H1 (cell line): ENCODE data around the gene DPP4. TPM values are rescaled to one million over a fixed set of nuclear protein-coding genes. Genes with fewer than 3 reads are reported as not detected.

Experiments used
- ASH2L ChIP-seq: fragments of 200-600, 300-600 bp; sonication (generic); IDR thresholded peaks from one replicate; pipeline ENCODE4 v1.7.1; 2017; ENCODE audit warnings: low read length
- GABPA ChIP-seq: IDR thresholded peaks from 2 replicates; pipeline ENCODE4 v1.6.1; 2011; ENCODE audit warnings: mild to moderate bottlenecking, low read length, moderate library complexity, borderline replicate concordance; ENCODE audit not compliant: insufficient read depth
- JUN ChIP-seq: IDR thresholded peaks from 2 replicates; pipeline ENCODE4 v1.6.1; 2011; ENCODE audit warnings: low read depth, mild to moderate bottlenecking, improper control_type of control experiment, low read length
- KDM4A ChIP-seq: IDR thresholded peaks from one replicate; pipeline ENCODE4 v1.7.1; 2012; ENCODE audit warnings: low read depth, mild to moderate bottlenecking, moderate library complexity, low read length, inconsistent platforms; ENCODE audit not compliant: severe bottlenecking
- NANOG ChIP-seq: IDR thresholded peaks from 2 replicates; pipeline ENCODE4 v1.6.1; 2011; ENCODE audit warnings: low read length, low read depth, mild to moderate bottlenecking, inconsistent platforms; ENCODE audit not compliant: insufficient read depth, poor library complexity, severe bottlenecking
- SUZ12 ChIP-seq: fragments of 200-600 bp; sonication (generic); IDR thresholded peaks from 2 replicates; pipeline ENCODE4 v1.6.1; 2012; ENCODE audit warnings: mild to moderate bottlenecking, inconsistent platforms, low read length, moderate library complexity, mixed read lengths
- polyA plus RNA-seq, 7 experiments: library from polyadenylated mRNA; depleted of rRNA in 3 of 7; stranded (reverse) in 5 of 7; unstranded in 2 of 7; fragments of >200 nt in 5 of 7; fragments of 200-250 nt in 2 of 7; gene quantifications; 1 replicate in 5 of 7; 2 replicates in 1 of 7; 4 replicates in 1 of 7; pipeline versions ENCODE4 v1.2.1 to v1.2.3, GENCODE V29; 2011 to 2013; ENCODE audit warnings: missing spikeins in 2 of 7, mixed read lengths in 2 of 7
- total RNA-seq: library from RNA; stranded (reverse); fragmentation: NEBNext Ultra II Directional; extraction: Animal tissue kit (Norgen Biotek cat#: 25700); gene quantifications from 2 replicates; pipeline ENCODE4 v1.2.1, GENCODE V29; 2021

The DPP4 gene
- total and polyA plus RNA-seq, 2 of the 8 experiments (the other 6 are each of a cell fraction or from before 2014, with no cell fraction given) = 1.3 to 3.1 TPM

DNA sequence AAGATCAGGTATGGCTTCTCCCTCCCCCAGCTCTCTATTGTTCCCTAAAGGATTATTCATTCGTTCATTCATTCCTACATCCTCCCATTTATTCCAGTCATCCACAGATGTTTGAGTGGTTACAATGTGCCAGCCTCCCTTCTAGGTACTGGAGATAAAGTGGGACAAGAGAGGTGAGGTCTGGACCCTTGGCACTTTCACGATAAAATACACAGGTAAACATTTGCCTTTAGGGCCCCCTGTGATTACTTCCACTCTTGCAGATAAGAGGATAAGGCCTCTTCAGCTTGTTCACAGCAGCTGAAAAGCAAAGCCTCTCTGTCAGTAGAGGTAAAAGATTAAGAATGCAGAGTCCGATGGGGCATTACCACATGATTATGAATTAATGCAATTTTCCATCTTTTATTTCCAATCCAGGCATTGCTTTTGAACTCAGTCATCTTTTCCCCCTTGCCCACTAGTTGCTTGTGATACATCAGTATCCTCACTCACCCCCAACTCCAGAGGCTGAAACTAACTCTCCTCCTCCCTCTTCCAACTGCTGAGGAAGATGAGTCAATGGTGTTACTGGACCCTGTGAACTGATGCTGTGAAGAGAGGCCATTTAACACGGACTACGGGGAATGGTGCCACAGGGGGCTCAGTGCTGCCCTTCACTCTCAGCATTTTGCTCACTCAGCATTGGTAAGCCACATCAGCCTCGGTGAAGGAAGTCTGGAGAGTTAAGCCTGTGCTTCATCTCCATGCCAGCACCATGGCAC, 1.1 kb upstream of the DPP4 start (continued):
- TF ChIP-seq ASH2L = no peak
- no peak for TF ChIP-seq SUZ12
- no peak for TF ChIP-seq NANOG
- no peak for TF ChIP-seq JUN
- TF ChIP-seq GABPA = no peak
- TF ChIP-seq KDM4A = no peak
